ENCODE data around the gene PROSER2.

Gene PROSER2

GRCh38 chr10:11880151-11881029 is 57.2 kb downstream of the PROSER2 start:
- Histone ChIP-seq H3K4me1 (ENCODE audit: control insufficient read depth, insufficient read depth, low read length) (peaks cover 10% of the 10 kb centered on the region), H3K9me3 (ENCODE audit: control insufficient read depth, low read length) (no peaks in the 10 kb centered on the region), H3K4me3 (ENCODE audit: low read length) (no peak overlapping the region), H3K36me3 (ENCODE audit: control insufficient read depth, insufficient read depth, low read length, severe bottlenecking) (no peaks in the 10 kb centered on the region), H3K9ac (ENCODE audit: low read length) (no peak overlapping the region), H3K27me3 (replicated peaks; ENCODE audit: control insufficient read depth, insufficient read depth, low read length) (no peaks in the 10 kb centered on the region)
- DNase-seq (ENCODE audit: low read depth), result no peak

DNA sequence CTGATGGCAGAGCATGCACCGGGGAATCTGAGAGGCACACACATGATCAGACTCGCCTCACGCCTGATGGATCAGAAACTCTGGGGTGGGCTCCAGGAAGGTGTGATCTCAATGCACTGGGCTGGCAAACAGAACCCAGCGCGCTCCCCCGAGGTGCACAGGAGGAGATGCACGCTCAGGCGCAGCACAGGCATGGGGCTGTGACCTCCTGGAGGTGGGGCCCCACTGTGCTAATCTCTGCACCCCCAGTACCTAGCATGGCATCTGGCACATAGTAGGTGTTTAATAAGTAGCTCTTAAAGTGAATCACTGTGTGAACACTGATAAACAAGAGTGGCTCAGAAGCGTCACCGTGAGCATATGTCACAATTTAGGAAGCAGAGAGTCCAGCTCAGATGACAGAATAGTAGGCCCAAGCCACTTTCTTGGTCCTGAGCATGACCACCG is 57.9 kb downstream of the PROSER2 start:
- H3K4me3 ChIP-seq (ENCODE audit: low read length), result no peak overlapping the region
- H3K4me1 ChIP-seq (ENCODE audit: control insufficient read depth, insufficient read depth, low read length), result peaks cover 5% of the 10 kb centered on the region
- no peaks in the 10 kb centered on the region for H3K36me3 ChIP-seq (ENCODE audit: control insufficient read depth, insufficient read depth, low read length, severe bottlenecking)
- H3K27me3 ChIP-seq (replicated peaks; ENCODE audit: control insufficient read depth, insufficient read depth, low read length), result no peaks in the 10 kb centered on the region
- H3K9ac ChIP-seq (ENCODE audit: low read length), result no peak overlapping the region
- no peaks in the 10 kb centered on the region for H3K9me3 ChIP-seq (ENCODE audit: control insufficient read depth, low read length)
- DNase-seq (ENCODE audit: low read depth), result no peak

DNA sequence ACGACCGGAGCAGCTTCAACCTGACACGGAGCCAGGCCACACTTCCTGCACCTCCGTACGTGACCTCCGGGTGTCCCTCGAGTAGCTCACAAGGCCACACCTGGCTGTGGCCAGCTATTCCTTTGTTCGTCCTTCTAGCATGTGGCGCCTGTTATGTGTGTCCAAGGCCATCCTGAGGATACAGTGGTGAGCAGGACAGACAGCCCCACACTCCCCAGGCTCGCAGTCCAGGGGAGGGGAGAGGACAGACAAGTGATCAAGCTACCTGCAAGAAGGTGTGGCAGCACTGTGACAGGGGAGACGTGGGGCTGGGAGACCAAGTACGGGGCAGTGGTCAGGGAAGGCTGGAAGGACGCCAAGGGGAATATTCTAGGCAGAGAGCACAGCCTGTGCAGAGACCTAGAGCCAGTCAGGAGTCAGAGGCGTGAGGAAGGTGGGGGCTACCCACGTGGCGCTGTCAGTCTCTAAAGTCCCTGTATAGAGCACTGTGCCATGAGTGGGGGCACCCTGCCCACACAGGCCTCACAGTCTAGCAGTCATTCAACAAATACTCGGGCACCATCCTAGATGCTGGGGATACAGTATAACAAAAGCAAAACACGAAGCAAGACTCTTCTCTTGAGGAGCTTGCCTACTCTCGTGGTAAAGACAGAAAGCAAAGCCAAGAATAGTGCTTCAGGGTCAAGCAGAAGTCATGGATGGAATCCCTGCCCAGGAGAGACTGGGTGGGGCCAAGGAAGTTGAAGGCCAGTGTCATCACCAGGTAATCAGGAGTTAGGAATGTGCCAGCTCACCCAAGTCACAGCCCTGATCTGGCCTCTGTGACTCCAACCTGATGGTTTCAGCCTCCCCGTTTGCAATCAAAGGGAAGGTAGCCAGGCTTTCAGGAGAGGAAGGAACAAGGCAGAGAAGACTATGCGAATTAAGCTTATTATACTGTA is 58.6 kb downstream of the PROSER2 start:
- no peaks in the 10 kb centered on the region for H3K27me3 ChIP-seq (replicated peaks; ENCODE audit: control insufficient read depth, insufficient read depth, low read length)
- H3K36me3 ChIP-seq (ENCODE audit: control insufficient read depth, insufficient read depth, low read length, severe bottlenecking), result no peaks in the 10 kb centered on the region
- no peaks in the 10 kb centered on the region for H3K4me1 ChIP-seq (ENCODE audit: control insufficient read depth, insufficient read depth, low read length)
- H3K9me3 ChIP-seq (ENCODE audit: control insufficient read depth, low read length), result no peaks in the 10 kb centered on the region
- H3K4me3 ChIP-seq (ENCODE audit: low read length), result no peak overlapping the region
- no peak overlapping the region for H3K9ac ChIP-seq (ENCODE audit: low read length)
- DNase-seq (ENCODE audit: low read depth), result no peak

GRCh38 chr10:11882646-11883375 is 59.7 kb downstream of the PROSER2 start:
- no peak for DNase-seq (ENCODE audit: low read depth)

GRCh38 chr10:11884706-11885423 is 61.7 kb downstream of the PROSER2 start:
- H3K4me3 ChIP-seq (ENCODE audit: low read length), result no peak overlapping the region
- H3K4me1 ChIP-seq (ENCODE audit: control insufficient read depth, insufficient read depth, low read length), result no peaks in the 10 kb centered on the region
- H3K27me3 ChIP-seq (replicated peaks; ENCODE audit: control insufficient read depth, insufficient read depth, low read length), result no peaks in the 10 kb centered on the region
- DNase-seq (ENCODE audit: low read depth), result no peak
- no peaks in the 10 kb centered on the region for H3K9me3 ChIP-seq (ENCODE audit: control insufficient read depth, low read length)
- H3K9ac ChIP-seq (ENCODE audit: low read length), result no peak overlapping the region
- H3K36me3 ChIP-seq (ENCODE audit: control insufficient read depth, insufficient read depth, low read length, severe bottlenecking), result no peaks in the 10 kb centered on the region

More at GRCh38 chr10:11882646-11883375, 59.7 kb downstream of the PROSER2 start:
- no peaks in the 10 kb centered on the region for H3K27me3 ChIP-seq (replicated peaks; ENCODE audit: control insufficient read depth, insufficient read depth, low read length)
- no peak overlapping the region for H3K4me3 ChIP-seq (ENCODE audit: low read length)
- no peak overlapping the region for H3K9ac ChIP-seq (ENCODE audit: low read length)
- H3K4me1 ChIP-seq (ENCODE audit: control insufficient read depth, insufficient read depth, low read length), result no peaks in the 10 kb centered on the region
- H3K36me3 ChIP-seq (ENCODE audit: control insufficient read depth, insufficient read depth, low read length, severe bottlenecking), result no peaks in the 10 kb centered on the region
- H3K9me3 ChIP-seq (ENCODE audit: control insufficient read depth, low read length), result no peaks in the 10 kb centered on the region

- Histone ChIP-seq H3K9ac (ENCODE audit: low read length) (no peak overlapping the region), H3K36me3 (ENCODE audit: control insufficient read depth, insufficient read depth, low read length, severe bottlenecking) (no peaks in the 10 kb centered on the region), H3K9me3 (ENCODE audit: control insufficient read depth, low read length) (no peaks in the 10 kb centered on the region), H3K4me1 (ENCODE audit: control insufficient read depth, insufficient read depth, low read length) (no peaks in the 10 kb centered on the region), H3K27me3 (replicated peaks; ENCODE audit: control insufficient read depth, insufficient read depth, low read length) (no peaks in the 10 kb centered on the region), H3K4me3 (ENCODE audit: low read length) (no peak overlapping the region)
- no peak for DNase-seq (ENCODE audit: low read depth)
Measured at GRCh38 chr10:11885437-11886137, 62.4 kb downstream of the PROSER2 start.

GRCh38 chr10:11886138-11886474 is 63.0 kb downstream of the PROSER2 start:
- no peak for DNase-seq (ENCODE audit: low read depth)

DNA sequence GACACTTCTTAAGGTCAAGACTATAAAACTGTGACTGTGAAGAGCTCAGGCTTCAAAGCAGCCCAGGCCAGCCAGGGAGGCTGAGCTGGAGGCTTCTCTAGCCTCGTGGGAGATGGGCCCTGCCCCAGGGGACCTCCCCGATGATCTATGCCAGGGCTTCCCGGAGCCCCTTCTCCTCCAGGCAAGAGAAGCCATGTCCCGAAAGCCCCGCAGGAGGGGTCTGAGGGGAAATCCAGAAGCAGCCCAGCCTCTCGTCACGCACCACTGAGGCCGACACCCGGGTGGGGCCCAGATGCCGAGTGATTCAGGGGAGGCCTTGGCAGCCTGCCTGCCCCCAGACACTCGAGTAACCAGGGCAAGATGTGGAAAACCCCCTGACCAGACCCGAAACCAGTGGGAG is 63.7 kb downstream of the PROSER2 start:
- no peaks in the 10 kb centered on the region for H3K36me3 ChIP-seq (ENCODE audit: control insufficient read depth, insufficient read depth, low read length, severe bottlenecking)
- H3K4me1 ChIP-seq (ENCODE audit: control insufficient read depth, insufficient read depth, low read length), result no peaks in the 10 kb centered on the region
- no peak overlapping the region for H3K9ac ChIP-seq (ENCODE audit: low read length)
- DNase-seq (ENCODE audit: low read depth), result peak; percentile 24
- H3K4me3 ChIP-seq (ENCODE audit: low read length), result no peak overlapping the region
- no peaks in the 10 kb centered on the region for H3K27me3 ChIP-seq (replicated peaks; ENCODE audit: control insufficient read depth, insufficient read depth, low read length)
- no peaks in the 10 kb centered on the region for H3K9me3 ChIP-seq (ENCODE audit: control insufficient read depth, low read length)

More at GRCh38 chr10:11886138-11886474, 63.0 kb downstream of the PROSER2 start:
- H3K9ac ChIP-seq (ENCODE audit: low read length), result no peak overlapping the region
- H3K4me1 ChIP-seq (ENCODE audit: control insufficient read depth, insufficient read depth, low read length), result no peaks in the 10 kb centered on the region
- no peaks in the 10 kb centered on the region for H3K27me3 ChIP-seq (replicated peaks; ENCODE audit: control insufficient read depth, insufficient read depth, low read length)
- no peak overlapping the region for H3K4me3 ChIP-seq (ENCODE audit: low read length)
- no peaks in the 10 kb centered on the region for H3K36me3 ChIP-seq (ENCODE audit: control insufficient read depth, insufficient read depth, low read length, severe bottlenecking)
- H3K9me3 ChIP-seq (ENCODE audit: control insufficient read depth, low read length), result no peaks in the 10 kb centered on the region

DNA sequence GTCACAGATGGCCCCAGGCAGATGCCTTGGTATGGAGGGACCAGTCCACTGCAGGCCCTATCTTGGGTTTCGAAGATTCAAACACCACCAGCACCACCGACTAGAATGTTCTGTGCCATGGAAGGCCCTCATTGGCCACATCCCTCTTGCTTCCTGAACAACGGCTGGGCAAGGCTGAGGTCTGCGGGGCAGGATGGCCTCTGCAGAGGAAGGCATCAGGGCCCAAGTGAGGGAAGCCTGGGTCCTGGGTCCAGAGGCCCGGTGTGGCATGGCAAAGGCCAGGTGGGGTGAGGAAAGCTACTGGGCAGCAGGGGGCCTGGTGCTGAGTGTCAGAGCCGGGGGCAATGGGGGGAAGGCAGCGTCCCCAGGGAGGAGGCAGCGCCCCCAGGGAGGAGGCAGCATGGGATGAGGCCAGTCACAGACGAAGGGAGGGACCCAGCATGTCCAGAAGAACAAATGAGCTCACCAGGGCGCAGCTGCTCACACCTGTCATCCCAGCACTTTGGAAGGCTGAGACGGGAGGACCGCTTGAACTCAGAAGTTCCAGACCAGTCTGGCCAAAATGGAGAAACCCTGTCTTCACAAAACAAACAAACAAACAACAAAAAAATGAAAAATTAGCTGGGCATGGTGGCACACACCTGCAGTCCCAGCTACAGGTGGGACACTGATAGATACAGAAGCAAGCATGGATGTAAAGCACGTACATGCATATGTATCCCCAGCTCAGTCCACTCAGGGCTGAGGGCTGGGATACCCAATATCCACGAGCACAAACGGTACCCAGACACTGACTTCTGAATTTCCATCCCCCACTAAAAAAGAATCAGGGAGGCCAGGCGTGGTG is 64.4 kb downstream of the PROSER2 start:
- no peak for DNase-seq (ENCODE audit: low read depth)
- Histone ChIP-seq H3K27me3 (replicated peaks; ENCODE audit: control insufficient read depth, insufficient read depth, low read length) (no peaks in the 10 kb centered on the region), H3K36me3 (ENCODE audit: control insufficient read depth, insufficient read depth, low read length, severe bottlenecking) (no peaks in the 10 kb centered on the region), H3K9ac (ENCODE audit: low read length) (no peak overlapping the region), H3K4me1 (ENCODE audit: control insufficient read depth, insufficient read depth, low read length) (no peaks in the 10 kb centered on the region), H3K4me3 (ENCODE audit: low read length) (no peak overlapping the region), H3K9me3 (ENCODE audit: control insufficient read depth, low read length) (no peaks in the 10 kb centered on the region)
